GM21825 (cell line): ENCODE results near the gene NPDC1.

Source experiments
- ATAC-seq: cut with Tn5 transposase; IDR thresholded peaks from one replicate; pipeline ENCODE4 v1.9.1; 2021; ENCODE audit warnings: mild to moderate bottlenecking, moderate library complexity; ENCODE audit not compliant: unreplicated experiment

NPDC1 gene

GRCh38 chr9:137028263-137029057, 17.5 kb downstream of the NPDC1 start:
- peak; percentile 38 for ATAC-seq

- no peak for ATAC-seq
These were observed 18.4 kb downstream of the NPDC1 start, which contains the start of gene ABCA2 for GRCh38 chr9:137027369-137028262. ABCA2 (minus strand) TSS chr9:137028237; CDS start chr9:137028140, 97 bp downstream.

GRCh38 chr9:137026828-137027227, 19.1 kb downstream of the NPDC1 start:
- no peak for ATAC-seq

- ATAC-seq: no peak
These were observed 19.6 kb downstream of the NPDC1 start for GRCh38 chr9:137026384-137026783.

GRCh38 chr9:137025517-137025966, 20.4 kb downstream of the NPDC1 start:
- no peak for ATAC-seq

GRCh38 chr9:137023583-137023991, 22.4 kb downstream of the NPDC1 start:
- no peak for ATAC-seq

GRCh38 chr9:137023157-137023556, 22.8 kb downstream of the NPDC1 start:
- ATAC-seq: no peak

- ATAC-seq: no peak
These were observed 23.3 kb downstream of the NPDC1 start for GRCh38 chr9:137022662-137023008.

GRCh38 chr9:137021979-137022661, 23.9 kb downstream of the NPDC1 start:
- no peak for ATAC-seq

- no peak for ATAC-seq
These were observed 24.4 kb downstream of the NPDC1 start for GRCh38 chr9:137021568-137021978.

- ATAC-seq: no peak
These were observed 25.0 kb downstream of the NPDC1 start for GRCh38 chr9:137020771-137021567.

- ATAC-seq: no peak
These were observed 25.9 kb downstream of the NPDC1 start for GRCh38 chr9:137019891-137020683.

GRCh38 chr9:137018761-137019559, 27.0 kb downstream of the NPDC1 start:
- no peak for ATAC-seq

- no peak for ATAC-seq
These were observed 28.0 kb downstream of the NPDC1 start for GRCh38 chr9:137017791-137018497.

- no peak for ATAC-seq
These were observed 28.9 kb downstream of the NPDC1 start for GRCh38 chr9:137017071-137017470.

GRCh38 chr9:137016436-137016835, 29.5 kb downstream of the NPDC1 start:
- ATAC-seq: no peak

- ATAC-seq: no peak
These were observed 30.0 kb downstream of the NPDC1 start for GRCh38 chr9:137015976-137016375.

GRCh38 chr9:137015540-137015930, 30.4 kb downstream of the NPDC1 start:
- no peak for ATAC-seq
